GM18508 (cell line): ENCODE measurements around the gene NOL6.

Source experiments
- ATAC-seq: cut with Tn5 transposase; IDR thresholded peaks from one replicate; pipeline ENCODE4 v1.9.1; 2021; ENCODE audit warnings: moderate number of reproducible peaks; ENCODE audit not compliant: insufficient read depth, unreplicated experiment

Gene NOL6

GRCh38 chr9:33453999-33454660, 19.6 kb downstream of the NOL6 start:
- ATAC-seq: no peak

GRCh38 chr9:33453286-33453860, 20.4 kb downstream of the NOL6 start:
- no peak for ATAC-seq

- ATAC-seq: no peak
These were observed 20.9 kb downstream of the NOL6 start for GRCh38 chr9:33452828-33453271.

- ATAC-seq: no peak
These were observed 23.0 kb downstream of the NOL6 start for GRCh38 chr9:33450621-33451146.

GRCh38 chr9:33449715-33450114, 24.0 kb downstream of the NOL6 start:
- no peak for ATAC-seq

- no peak for ATAC-seq
These were observed 25.7 kb downstream of the NOL6 start for GRCh38 chr9:33447799-33448553.

- peak; percentile 14 for ATAC-seq
These were observed 26.6 kb downstream of the NOL6 start, which contains the start of gene AQP3 for GRCh38 chr9:33446946-33447798. TSS of gene AQP3 (minus strand) at chr9:33447593. CDS start at chr9:33447530, 63 bp downstream.

- ATAC-seq: peak; percentile 84
These were observed 27.3 kb downstream of the NOL6 start for GRCh38 chr9:33446240-33446945.

GRCh38 chr9:33445389-33446239, 28.1 kb downstream of the NOL6 start:
- ATAC-seq: no peak

GRCh38 chr9:33443464-33444154, 30.1 kb downstream of the NOL6 start:
- ATAC-seq: no peak

- ATAC-seq: no peak
These were observed 30.7 kb downstream of the NOL6 start for GRCh38 chr9:33443047-33443446.

- ATAC-seq: no peak
These were observed 31.6 kb downstream of the NOL6 start for GRCh38 chr9:33442125-33442524.

GRCh38 chr9:33440609-33441008, 33.1 kb downstream of the NOL6 start:
- no peak for ATAC-seq

- ATAC-seq: no peak
These were observed 33.5 kb downstream of the NOL6 start for GRCh38 chr9:33440204-33440603.

- no peak for ATAC-seq
These were observed 34.0 kb downstream of the NOL6 start for GRCh38 chr9:33439731-33440130.

GRCh38 chr9:33438926-33439680, 34.6 kb downstream of the NOL6 start:
- ATAC-seq: no peak

- ATAC-seq: no peak
These were observed 35.8 kb downstream of the NOL6 start for GRCh38 chr9:33437898-33438297.
